ENCODE measurements around the gene CERT1. TPM values are rescaled to one million over a fixed set of nuclear protein-coding genes. Genes with fewer than 3 reads are reported as not detected.
"Not testable (repeated sequence)": the region's sequence is repeated elsewhere in the genome, so short reads cannot be mapped to it uniquely, and the experiment has no call there.

The CERT1 gene, protein sequence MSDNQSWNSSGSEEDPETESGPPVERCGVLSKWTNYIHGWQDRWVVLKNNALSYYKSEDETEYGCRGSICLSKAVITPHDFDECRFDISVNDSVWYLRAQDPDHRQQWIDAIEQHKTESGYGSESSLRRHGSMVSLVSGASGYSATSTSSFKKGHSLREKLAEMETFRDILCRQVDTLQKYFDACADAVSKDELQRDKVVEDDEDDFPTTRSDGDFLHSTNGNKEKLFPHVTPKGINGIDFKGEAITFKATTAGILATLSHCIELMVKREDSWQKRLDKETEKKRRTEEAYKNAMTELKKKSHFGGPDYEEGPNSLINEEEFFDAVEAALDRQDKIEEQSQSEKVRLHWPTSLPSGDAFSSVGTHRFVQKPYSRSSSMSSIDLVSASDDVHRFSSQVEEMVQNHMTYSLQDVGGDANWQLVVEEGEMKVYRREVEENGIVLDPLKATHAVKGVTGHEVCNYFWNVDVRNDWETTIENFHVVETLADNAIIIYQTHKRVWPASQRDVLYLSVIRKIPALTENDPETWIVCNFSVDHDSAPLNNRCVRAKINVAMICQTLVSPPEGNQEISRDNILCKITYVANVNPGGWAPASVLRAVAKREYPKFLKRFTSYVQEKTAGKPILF
- total RNA-seq = 51.7 TPM

GRCh38 chr5:75511435-75512382 is at the start of gene CERT1, which contains the start of gene POLK:
CERT1 (minus strand) TSS chr5:75511629; CDS start chr5:75511207, 422 bp downstream.
POLK (plus strand) TSS chr5:75511891.
- peak; percentile 99 for DNase-seq (ENCODE audit: low spot score)

GRCh38 chr5:75560655-75561054 is 49.2 kb upstream of the CERT1 start:
- DNase-seq (ENCODE audit: low spot score) = not testable (repeated sequence)

DNA sequence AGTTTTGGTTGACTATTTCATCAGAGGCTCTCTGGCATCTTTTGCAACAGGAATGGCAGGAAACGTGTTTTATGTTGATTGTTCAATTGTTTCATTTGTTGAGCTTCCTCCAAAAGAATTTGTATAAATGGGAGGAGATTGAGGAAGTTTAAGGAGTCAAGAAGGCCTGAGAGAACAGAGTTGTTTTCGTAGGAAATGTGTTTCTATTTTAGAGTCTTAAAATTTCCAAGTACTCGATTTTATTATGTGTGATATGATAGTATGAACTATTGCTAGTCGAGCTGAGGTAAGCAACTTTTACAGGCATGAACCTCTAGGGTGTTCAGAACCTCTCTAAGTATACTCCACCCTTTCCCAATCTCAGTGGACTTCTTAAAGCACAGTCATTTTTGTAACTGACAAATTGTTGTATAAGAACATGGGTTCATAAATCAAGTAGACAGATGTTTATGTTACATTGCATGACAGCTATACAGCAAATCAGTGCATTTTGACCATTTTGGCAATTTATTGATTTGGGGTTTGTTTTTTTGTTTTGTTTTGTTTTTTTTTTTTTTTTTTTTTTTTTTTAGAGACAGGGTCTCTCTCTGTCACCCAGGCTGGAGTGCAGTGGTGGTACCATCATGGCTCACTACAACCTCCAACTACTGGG is 47.7 kb upstream of the CERT1 start:
- no peak for DNase-seq (ENCODE audit: low spot score)

DNA sequence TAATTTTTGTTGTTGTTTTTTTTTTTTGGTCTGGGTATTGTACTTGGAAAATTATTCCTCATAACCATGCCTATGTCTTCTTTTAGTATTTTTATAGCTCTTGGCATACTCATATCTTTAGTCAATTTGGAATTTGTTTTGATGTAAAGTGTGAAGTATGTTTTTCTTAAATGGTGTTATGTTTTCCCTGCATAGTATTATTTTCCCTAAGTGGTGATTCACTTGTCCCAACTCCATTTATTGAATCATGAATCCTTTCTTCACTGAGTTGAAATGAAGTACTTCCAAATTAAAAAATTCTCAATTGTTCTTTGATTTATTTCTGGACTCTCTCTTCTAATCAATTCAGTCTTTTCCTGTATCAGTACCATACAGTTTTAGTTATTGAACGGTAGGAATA is 46.8 kb upstream of the CERT1 start:
- DNase-seq (ENCODE audit: low spot score) = no peak

DNA sequence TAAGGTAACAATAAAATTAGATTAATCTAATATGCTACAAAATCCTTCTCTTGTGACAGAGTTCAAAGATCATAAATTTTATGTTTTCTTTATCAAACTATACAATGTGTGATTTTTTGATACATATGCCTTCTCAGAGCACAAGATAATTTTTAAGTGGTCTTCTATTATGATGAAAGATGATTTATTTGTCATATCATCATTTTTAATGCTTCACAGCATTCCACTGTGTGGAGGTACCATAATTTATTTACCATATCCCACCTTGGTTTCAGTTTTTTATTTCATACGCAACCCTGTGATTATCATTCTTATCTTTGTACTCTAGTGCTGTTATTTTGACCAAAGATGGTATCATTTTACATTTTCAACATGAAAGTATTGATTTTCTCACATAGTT is 41.9 kb upstream of the CERT1 start:
- DNase-seq (ENCODE audit: low spot score) = no peak

DNA sequence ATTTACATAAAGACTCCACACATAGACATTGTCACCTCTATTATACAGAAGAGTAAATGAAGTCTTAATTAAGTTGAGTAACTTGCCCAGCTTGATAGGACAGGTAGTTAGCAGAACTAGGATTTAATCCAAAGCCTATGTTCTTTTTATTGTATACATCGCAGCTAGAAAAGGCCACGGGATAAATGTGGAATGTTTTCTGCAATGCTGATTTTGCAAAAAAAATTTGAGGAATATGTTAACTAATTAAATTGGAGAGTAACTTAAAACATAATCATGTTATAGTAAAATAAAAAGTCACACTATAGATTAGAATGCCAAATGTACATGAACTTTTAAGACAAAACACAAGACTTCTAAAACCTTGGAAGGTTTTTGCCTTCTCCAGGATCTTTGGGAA is 41.3 kb upstream of the CERT1 start:
- no peak for DNase-seq (ENCODE audit: low spot score)

GRCh38 chr5:75551471-75551870 is 40.0 kb upstream of the CERT1 start:
- no peak for DNase-seq (ENCODE audit: low spot score)

DNA sequence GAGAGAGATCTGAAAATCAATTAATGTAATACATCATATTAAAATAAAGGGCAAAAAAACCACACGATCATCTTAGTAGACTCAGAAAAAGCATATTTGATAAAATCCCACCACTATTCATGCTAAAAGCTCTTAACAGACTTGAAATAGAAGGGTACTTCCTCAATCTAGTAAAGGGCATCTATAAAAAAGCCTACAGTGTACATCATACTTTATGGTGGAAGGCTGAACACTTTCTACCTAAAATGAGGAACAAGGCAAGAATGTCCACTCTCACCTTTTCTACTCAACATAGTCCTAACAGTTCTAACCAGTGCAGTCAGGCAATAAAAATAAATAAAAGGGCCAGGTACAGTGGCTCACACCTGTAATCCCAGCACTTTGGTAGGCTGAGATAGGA is 39.2 kb upstream of the CERT1 start:
- no peak for DNase-seq (ENCODE audit: low spot score)

DNA sequence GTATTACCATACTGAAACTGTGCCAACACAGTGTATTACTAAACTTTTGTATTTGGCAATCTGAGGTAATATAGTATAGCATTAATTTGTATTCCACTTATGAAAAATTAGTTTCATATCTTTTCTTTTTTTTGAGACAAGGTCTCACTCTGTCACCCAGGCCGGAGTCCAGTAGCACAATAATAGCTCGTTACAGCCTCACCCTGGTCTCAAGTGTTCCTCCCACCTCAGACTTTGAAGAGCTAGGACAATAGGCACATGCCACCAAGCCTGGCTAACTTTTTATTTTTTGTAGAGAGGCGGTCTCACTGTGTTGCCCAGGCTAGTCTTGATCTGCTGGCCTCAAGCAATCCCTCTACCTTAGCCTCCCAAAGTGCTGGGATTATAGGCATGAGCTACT is 36.4 kb upstream of the CERT1 start:
- DNase-seq (ENCODE audit: low spot score) = no peak

DNA sequence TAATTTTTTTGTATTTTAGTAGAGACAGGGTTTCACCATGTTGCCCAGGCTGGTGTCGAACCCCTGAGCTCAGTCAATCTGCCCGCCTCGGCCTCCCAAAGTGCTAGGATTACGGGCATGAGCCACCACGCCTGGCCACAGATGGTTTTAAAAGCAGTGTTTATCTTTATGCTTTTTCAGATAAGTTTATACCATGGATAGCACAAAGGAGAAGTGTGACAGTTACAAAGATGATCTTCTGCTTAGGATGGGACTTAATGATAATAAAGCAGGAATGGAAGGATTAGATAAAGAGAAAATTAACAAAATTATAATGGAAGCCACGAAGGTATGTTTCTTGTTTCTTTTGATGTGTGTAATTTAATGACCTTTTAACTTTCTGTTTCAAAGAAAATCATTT is 35.4 kb upstream of the CERT1 start:
- no peak for DNase-seq (ENCODE audit: low spot score)

DNA sequence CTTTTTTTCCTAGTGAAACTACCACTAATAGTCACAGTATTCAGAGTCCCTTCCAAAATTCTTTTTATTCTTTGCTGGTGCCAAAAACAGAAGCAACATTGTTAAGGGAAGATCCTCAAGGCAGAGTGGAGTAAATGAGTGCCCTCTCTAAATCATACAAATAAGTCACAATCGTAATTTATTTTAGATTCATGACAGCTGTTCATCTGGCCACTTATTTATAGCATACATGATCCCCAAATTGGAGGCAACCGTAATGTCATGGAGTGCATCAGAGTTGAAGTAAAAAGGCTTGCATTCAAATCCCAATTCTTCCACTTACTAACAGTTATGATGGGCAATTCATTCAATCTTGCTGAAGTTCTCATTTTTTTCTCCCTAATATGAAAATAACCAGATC is 33.7 kb upstream of the CERT1 start:
- no peak for DNase-seq (ENCODE audit: low spot score)

- DNase-seq (ENCODE audit: low spot score) = no peak
Measured at GRCh38 chr5:75538211-75538610, 26.8 kb upstream of the CERT1 start.

DNA sequence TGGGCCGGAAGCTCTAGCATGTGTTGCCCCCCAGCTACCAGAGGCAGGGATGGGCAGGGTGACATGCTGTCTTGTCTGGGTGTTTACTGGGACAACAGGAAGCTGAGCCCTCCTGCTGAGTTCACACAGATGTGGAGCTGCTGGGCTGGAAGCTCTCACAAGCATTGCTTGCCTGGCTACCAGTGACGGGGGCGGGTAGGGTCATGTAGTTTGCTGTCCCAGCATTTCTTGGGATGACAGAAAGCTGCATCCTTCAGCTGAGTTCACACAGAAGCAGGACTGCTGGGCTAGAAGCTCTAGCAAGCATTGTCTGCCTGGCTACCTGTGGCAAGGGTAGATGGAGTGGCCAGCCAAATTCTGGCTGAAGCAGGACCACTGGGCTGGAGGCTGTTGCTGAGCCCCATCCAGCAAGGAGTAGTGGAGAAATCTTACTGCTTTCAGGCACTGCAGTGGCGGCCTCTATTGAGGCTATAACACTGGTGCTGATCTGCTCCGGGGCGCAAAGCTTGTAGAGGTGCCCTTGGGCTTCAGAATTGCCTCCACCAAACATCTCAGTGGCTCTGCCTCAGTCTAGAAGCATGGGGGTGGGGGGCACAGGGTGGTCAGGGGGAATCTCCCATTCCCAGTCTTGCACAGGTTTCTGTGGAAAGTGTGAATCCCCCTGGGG is 25.4 kb upstream of the CERT1 start:
- no peak for DNase-seq (ENCODE audit: low spot score)

GRCh38 chr5:75536147-75536546 is 24.7 kb upstream of the CERT1 start:
- no peak for DNase-seq (ENCODE audit: low spot score)

DNA sequence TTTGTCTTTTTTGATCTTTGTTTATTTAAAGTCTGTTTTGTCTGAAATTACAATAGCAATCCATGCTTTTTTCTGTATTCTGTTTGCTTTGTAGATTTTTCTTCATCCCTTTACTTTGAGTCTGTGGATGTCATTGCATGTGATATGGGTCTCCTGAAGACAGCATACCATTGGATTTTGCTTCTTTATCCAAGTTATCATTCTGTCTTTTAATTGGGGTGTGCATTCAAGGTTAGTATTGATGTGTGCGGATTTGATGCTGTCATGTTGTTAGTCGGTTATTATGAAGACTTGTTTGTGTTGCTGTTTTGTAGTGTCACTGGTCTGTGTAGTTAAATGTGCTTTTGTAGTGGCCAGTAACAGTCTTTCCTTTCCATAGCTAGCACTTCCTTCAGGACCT is 23.3 kb upstream of the CERT1 start:
- DNase-seq (ENCODE audit: low spot score) = no peak

GRCh38 chr5:75533716-75534115 is 22.3 kb upstream of the CERT1 start:
- not testable (repeated sequence) for DNase-seq (ENCODE audit: low spot score)

DNA sequence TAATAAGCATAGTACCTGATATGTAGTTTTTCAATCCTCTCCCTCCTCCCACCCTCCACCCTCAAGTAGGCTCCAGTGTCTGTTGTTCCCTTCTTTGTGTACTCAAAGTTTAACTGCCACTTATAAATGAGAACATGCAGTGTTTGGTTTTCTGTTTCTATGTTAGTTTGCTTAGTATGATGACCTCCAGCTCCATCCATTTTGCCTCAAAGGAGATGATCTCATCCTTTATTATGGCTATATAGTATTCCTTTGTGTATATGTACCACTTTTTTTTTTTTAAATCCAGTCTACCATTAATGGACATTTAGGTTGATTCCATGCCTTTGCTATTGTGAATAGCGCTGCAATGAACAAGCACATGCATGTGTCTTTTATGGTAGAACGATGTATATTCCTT is 20.8 kb upstream of the CERT1 start:
- DNase-seq (ENCODE audit: low spot score) = no peak

- no peak for DNase-seq (ENCODE audit: low spot score)
Measured at GRCh38 chr5:75529185-75529584, 17.8 kb upstream of the CERT1 start.

- DNase-seq (ENCODE audit: low spot score) = no peak
Measured at GRCh38 chr5:75526070-75526469, 14.6 kb upstream of the CERT1 start.

DNA sequence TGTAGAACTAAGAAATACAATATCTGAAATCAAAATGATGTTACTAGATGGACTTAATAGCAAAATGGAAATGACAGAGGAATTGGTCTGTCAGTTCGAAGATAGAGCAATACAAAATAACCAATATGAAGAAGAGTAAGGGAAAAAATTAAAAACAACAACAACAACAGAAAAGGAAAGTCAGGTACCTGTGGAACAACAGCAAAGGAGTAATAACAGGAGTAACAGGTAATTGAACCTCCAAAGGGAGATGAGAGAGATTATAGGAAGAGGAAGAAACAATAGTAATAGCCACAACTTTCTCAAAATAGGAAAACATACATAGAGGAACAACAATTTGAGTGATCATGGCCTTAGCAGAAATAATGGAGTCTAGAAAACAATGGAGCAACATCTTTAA is 13.9 kb upstream of the CERT1 start:
- no peak for DNase-seq (ENCODE audit: low spot score)

GRCh38 chr5:75524591-75524990 is 13.2 kb upstream of the CERT1 start:
- no peak for DNase-seq (ENCODE audit: low spot score)

Data from ureter (tissue), 1 donor.